Measurements from ENCODE around the gene HECTD4. TPM values are rescaled to one million over a fixed set of nuclear protein-coding genes. Genes with fewer than 3 reads are reported as not detected.
A peak's percentile ranks its signal among the peaks of the same experiment; 100 is the strongest.

HECTD4 gene
- total and polyA plus RNA-seq, 2 experiments from 2014 or later, result 29.4 to 33.7 TPM

DNA sequence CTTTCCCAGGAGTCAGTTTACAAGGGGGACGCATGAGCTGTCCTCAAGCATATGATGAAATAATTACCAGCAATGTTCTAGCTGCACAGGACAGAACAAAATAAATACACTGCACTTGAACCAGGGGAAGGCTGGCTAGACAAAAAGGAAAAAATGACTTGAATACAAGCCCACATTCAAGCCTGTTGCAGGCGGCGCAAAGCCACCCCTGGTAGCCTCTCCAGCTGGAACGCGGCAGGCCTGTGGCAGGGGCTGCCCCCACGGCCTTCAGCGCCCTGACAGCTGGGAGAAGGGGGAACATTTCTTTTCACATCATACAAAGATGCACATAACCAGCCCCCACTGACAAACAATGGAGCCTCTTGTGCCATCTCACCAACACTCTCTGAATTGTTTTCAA lies 199.7 kb downstream of the HECTD4 start:
- TF ChIP-seq, protein P1, sequence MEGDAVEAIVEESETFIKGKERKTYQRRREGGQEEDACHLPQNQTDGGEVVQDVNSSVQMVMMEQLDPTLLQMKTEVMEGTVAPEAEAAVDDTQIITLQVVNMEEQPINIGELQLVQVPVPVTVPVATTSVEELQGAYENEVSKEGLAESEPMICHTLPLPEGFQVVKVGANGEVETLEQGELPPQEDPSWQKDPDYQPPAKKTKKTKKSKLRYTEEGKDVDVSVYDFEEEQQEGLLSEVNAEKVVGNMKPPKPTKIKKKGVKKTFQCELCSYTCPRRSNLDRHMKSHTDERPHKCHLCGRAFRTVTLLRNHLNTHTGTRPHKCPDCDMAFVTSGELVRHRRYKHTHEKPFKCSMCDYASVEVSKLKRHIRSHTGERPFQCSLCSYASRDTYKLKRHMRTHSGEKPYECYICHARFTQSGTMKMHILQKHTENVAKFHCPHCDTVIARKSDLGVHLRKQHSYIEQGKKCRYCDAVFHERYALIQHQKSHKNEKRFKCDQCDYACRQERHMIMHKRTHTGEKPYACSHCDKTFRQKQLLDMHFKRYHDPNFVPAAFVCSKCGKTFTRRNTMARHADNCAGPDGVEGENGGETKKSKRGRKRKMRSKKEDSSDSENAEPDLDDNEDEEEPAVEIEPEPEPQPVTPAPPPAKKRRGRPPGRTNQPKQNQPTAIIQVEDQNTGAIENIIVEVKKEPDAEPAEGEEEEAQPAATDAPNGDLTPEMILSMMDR (IDR thresholded peaks at IDR 0.05; ENCODE audit: low read depth, low read length), result no peak
- Histone ChIP-seq H3K27me3 (no peaks in the 10 kb centered on the region), H3K36me3 (peaks cover 50% of the 10 kb centered on the region), H3K9me3 (ENCODE audit: low read depth) (no peaks in the 10 kb centered on the region), H3K27ac (no peak overlapping the region), H3K4me3 (no peak overlapping the region), H3K4me1 (ENCODE audit: low read depth) (no peaks in the 10 kb centered on the region)
- peak in 1 of 2 donors; percentile 73 for DNase-seq (ENCODE audit: low read depth in 1 of 2, low spot score in 1 of 2)

- Histone ChIP-seq H3K4me1 (ENCODE audit: low read depth) (no peaks in the 10 kb centered on the region), H3K27me3 (no peaks in the 10 kb centered on the region), H3K4me3 (no peak overlapping the region), H3K9me3 (ENCODE audit: low read depth) (no peaks in the 10 kb centered on the region), H3K36me3 (peaks cover 57% of the 10 kb centered on the region), H3K27ac (no peak overlapping the region)
- no peak for DNase-seq (ENCODE audit: low read depth in 1 of 2, low spot score in 1 of 2)
- TF ChIP-seq, protein P1 (IDR thresholded peaks at IDR 0.05; ENCODE audit: low read depth, low read length), result no peak
Observed at GRCh38 chr12:112180422-112180821, 201.8 kb downstream of the HECTD4 start.

DNA sequence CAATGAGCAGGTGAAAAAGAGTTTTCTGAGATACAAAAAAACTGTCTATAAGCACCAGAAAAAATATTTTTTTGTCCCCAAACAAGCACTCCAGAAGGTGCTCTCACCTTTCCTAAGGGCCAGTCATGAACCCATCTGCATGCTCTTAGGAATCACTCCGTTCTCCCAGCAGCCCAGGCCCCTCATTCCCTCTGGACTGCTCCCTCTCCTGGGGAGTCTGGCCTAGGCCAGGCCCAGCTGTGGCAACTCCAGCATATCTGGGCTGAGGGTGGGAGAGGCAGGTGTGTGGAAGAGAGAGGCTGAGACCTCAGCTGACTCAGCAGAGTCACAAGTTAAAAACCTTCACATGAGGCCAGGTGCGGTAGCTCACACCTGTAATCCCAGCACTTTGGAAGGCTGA lies 202.3 kb downstream of the HECTD4 start:
- TF ChIP-seq, protein P1 (IDR thresholded peaks at IDR 0.05; ENCODE audit: low read depth, low read length), result no peak
- H3K4me3 ChIP-seq, result no peak overlapping the region
- peaks cover 57% of the 10 kb centered on the region for H3K36me3 ChIP-seq
- no peaks in the 10 kb centered on the region for H3K27me3 ChIP-seq
- no peaks in the 10 kb centered on the region for H3K9me3 ChIP-seq (ENCODE audit: low read depth)
- H3K4me1 ChIP-seq (ENCODE audit: low read depth), result no peaks in the 10 kb centered on the region
- no peak overlapping the region for H3K27ac ChIP-seq
- no peak for DNase-seq (ENCODE audit: low read depth in 1 of 2, low spot score in 1 of 2)

GRCh38 chr12:112179341-112179740 lies 202.9 kb downstream of the HECTD4 start:
- Histone ChIP-seq H3K9me3 (ENCODE audit: low read depth) (no peaks in the 10 kb centered on the region), H3K27me3 (no peaks in the 10 kb centered on the region), H3K4me1 (ENCODE audit: low read depth) (no peaks in the 10 kb centered on the region), H3K27ac (no peak overlapping the region), H3K36me3 (peaks cover 58% of the 10 kb centered on the region), H3K4me3 (no peak overlapping the region)
- TF ChIP-seq, protein P1 (IDR thresholded peaks at IDR 0.05; ENCODE audit: low read depth, low read length), result no peak
- no peak for DNase-seq (ENCODE audit: low read depth in 1 of 2, low spot score in 1 of 2)

- TF ChIP-seq, protein P1 (IDR thresholded peaks at IDR 0.05; ENCODE audit: low read depth, low read length), result no peak
- H3K4me1 ChIP-seq (ENCODE audit: low read depth), result no peaks in the 10 kb centered on the region
- no peak overlapping the region for H3K4me3 ChIP-seq
- H3K36me3 ChIP-seq, result peaks cover 53% of the 10 kb centered on the region
- no peaks in the 10 kb centered on the region for H3K27me3 ChIP-seq
- no peaks in the 10 kb centered on the region for H3K9me3 ChIP-seq (ENCODE audit: low read depth)
- no peak overlapping the region for H3K27ac ChIP-seq
- no peak for DNase-seq (ENCODE audit: low read depth in 1 of 2, low spot score in 1 of 2)
Observed at GRCh38 chr12:112178796-112179195, 203.4 kb downstream of the HECTD4 start.
